ENCODE results near the gene CHD9NB.

The CHD9NB gene

DNA sequence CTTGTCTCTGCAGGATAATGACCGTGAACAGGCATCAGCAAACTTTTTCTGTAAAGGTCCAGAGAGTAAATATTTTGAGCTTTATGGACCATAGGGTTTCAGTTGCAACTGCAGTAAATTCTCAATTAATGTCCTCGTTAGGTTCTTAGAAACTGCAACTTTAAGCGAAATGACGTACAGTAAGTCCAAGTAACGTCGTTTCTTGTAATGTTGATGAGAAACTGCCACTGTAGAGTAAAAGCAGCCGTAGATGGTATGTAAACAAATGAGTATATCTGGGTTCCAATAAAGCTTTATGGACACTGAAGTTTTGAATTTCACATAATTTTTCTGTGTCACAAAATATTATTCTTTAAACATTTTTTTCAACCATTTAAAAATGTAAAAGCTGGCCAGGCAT, 7.0 kb upstream of the CHD9NB start:
- TF ChIP-seq, protein P1, sequence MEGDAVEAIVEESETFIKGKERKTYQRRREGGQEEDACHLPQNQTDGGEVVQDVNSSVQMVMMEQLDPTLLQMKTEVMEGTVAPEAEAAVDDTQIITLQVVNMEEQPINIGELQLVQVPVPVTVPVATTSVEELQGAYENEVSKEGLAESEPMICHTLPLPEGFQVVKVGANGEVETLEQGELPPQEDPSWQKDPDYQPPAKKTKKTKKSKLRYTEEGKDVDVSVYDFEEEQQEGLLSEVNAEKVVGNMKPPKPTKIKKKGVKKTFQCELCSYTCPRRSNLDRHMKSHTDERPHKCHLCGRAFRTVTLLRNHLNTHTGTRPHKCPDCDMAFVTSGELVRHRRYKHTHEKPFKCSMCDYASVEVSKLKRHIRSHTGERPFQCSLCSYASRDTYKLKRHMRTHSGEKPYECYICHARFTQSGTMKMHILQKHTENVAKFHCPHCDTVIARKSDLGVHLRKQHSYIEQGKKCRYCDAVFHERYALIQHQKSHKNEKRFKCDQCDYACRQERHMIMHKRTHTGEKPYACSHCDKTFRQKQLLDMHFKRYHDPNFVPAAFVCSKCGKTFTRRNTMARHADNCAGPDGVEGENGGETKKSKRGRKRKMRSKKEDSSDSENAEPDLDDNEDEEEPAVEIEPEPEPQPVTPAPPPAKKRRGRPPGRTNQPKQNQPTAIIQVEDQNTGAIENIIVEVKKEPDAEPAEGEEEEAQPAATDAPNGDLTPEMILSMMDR (IDR thresholded peaks at IDR 0.05; ENCODE audit: borderline replicate concordance, control extremely low read depth, extremely low read depth, insufficient read depth, missing control alignments): no peak
- no peak for DNase-seq (ENCODE audit: low spot score)
- in situ Hi-C loops (cut with MboI; ENCODE audit: low sequenced_read_pairs, unreplicated experiment): loop anchor here (10.0 kb wide), 1 partner anchor 65 kb away; no protein-coding TSS in a partner anchor

DNA sequence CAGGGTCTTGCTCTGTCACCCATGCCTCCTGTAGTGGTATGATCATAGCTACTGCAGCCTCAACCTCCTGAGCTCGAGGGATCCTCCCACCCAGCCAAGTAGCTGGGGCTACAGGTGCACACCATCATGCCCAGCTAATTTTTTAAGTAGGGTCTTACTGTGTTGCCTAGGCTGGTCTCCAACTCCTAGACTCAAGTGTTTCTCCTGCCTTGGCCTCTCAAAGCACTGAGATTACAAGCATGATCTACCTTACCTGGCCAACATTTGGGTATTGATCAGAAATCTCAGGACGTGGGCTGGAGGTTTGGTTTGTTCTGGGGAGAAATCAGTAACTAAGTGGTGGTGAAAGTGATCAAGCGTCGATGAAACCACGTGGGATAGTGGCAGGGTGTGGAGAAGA, 6.2 kb upstream of the CHD9NB start:
- TF ChIP-seq, protein P1 (IDR thresholded peaks at IDR 0.05; ENCODE audit: borderline replicate concordance, control extremely low read depth, extremely low read depth, insufficient read depth, missing control alignments): no peak
- in situ Hi-C loops (cut with MboI; ENCODE audit: low sequenced_read_pairs, unreplicated experiment): no loop called here
- no peak for DNase-seq (ENCODE audit: low spot score)

DNA sequence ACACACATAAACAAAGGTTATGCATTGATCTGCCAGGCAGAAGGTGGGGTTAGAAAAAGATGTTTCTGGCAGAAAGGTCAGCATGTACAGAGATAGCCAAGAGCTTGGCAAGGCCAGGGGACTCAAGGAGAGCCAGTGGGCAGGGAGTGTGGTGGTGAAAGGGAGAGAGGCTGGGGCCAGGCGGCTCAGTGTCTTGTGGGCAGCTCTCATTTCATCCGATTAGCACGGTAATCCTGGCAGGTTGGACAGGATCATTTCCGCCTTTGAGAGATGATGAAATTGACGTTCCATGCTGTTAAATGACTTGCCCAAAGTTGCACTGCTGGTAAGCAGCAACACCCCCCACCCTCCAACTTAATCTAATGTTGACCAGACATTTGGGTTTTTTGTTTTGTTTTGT, 5.7 kb upstream of the CHD9NB start:
- TF ChIP-seq, protein P1 (IDR thresholded peaks at IDR 0.05; ENCODE audit: borderline replicate concordance, control extremely low read depth, extremely low read depth, insufficient read depth, missing control alignments): no peak
- no peak for DNase-seq (ENCODE audit: low spot score)
- in situ Hi-C loops (cut with MboI; ENCODE audit: low sequenced_read_pairs, unreplicated experiment): no loop called here

DNA sequence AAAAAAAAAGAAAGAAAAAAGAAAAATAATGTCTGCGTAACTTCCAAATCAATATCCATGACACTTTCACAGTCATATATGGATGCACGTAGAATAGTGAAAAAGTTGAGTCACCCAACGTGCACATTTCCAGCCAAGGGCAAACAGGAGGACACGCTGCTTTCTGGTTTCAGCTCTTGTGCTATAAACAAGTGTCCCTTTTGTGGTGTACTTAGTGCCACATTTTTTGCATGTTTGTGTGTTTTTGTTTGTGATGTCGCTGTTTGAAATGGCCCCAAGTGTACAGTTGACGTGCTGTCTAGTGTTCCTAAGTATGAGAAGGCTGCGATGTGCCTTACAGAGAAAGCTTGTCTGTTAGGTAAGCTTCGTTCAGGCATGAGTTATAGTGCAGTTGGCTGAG, 5.0 kb upstream of the CHD9NB start:
- TF ChIP-seq, protein P1 (IDR thresholded peaks at IDR 0.05; ENCODE audit: borderline replicate concordance, control extremely low read depth, extremely low read depth, insufficient read depth, missing control alignments): no peak
- DNase-seq (ENCODE audit: low spot score): no peak
- in situ Hi-C loops (cut with MboI; ENCODE audit: low sequenced_read_pairs, unreplicated experiment): no loop called here

DNA sequence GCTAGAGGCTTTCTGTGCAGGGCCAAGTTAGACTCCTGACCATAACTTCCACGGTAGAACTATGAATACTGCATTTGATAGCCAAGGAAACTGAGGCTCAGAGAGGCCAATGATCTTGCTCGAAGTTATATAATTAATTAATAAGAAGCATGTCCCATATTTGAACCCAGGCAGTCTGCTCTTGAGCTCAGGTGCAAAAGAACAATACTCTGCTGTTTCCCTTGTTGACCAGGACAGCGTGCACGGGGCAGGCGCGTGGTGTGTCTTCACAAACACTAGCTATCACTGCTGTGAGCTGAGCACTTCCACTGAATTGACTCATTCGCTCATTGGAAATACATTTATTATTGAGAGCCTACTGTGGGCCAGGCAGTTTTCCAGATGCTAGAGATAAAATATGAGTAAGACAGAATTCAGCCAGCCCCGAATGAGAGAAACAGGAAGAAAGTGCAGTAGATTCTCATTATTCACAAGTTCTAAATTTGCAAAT, 3.7 kb upstream of the CHD9NB start:
- TF ChIP-seq, protein P1 (IDR thresholded peaks at IDR 0.05; ENCODE audit: borderline replicate concordance, control extremely low read depth, extremely low read depth, insufficient read depth, missing control alignments): no peak
- DNase-seq (ENCODE audit: low spot score): no peak
- in situ Hi-C loops (cut with MboI; ENCODE audit: low sequenced_read_pairs, unreplicated experiment): no loop called here

DNA sequence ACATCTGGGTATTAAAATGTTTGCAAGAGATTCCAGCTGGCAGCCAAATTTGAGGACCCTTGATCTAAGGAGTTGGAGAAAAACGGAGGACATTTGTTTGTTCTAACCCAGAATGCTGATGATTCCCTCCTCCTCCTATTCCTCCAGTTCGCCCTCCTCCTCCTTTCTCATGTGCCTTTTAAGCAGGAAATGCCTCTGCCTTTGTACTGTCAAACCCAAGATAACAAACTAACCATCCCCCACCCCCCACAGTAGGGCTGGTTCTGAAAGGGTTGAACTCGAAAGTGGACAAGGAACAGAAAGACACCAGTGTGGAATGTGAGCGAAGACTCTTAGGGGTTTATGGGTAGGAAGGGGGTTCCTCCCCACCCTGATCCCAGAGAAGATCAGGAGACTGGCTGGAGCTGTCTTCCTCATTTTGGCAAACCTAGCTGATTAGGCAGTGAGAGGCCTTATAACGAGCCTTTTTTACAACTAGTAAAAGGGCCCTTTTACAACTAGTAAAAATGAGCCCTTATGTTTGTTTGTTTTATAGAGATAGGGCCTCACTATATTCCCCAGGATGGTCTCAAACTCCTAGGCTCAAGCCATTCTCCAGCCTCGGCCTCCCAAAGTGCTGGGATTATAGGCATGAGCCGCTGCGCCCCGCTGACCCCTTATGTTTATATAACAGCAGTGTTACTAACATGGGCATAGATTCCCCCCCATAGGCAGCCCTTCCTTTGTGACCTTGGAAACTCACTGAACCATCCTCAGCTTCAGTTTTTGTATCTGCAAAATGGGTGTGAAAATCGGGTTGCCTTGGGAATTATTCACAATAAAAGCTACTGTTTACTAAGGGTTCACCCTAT, 3.1 kb upstream of the CHD9NB start:
- in situ Hi-C loops (cut with MboI; ENCODE audit: low sequenced_read_pairs, unreplicated experiment): no loop called here
- TF ChIP-seq, protein P1 (IDR thresholded peaks at IDR 0.05; ENCODE audit: borderline replicate concordance, control extremely low read depth, extremely low read depth, insufficient read depth, missing control alignments): no peak
- no peak for DNase-seq (ENCODE audit: low spot score)
